Suprapubic skin (tissue), 4 donors: ENCODE measurements around the gene ZNF320.
"Not testable (repeated sequence)": the region's sequence is repeated elsewhere in the genome, so short reads cannot be mapped to it uniquely, and the experiment has no call there.

Experiments used
- EP300 ChIP-seq: sonication (generic); formaldehyde crosslinking; IDR thresholded peaks from one replicate; pipeline ENCODE4 v1.6.1; 2017; ENCODE audit warnings: antibody characterized with exemption
- POLR2A ChIP-seq, 2 donors: fragments of 450-650 bp; IDR thresholded peaks; one replicate each; pipeline ENCODE4 v1.6.1; 2017; ENCODE audit warnings: antibody characterized with exemption in 2 of 2, mild to moderate bottlenecking in 2 of 2, moderate library complexity in 2 of 2
- POLR2AphosphoS5 ChIP-seq, 3 donors: sonication (generic); formaldehyde crosslinking; IDR thresholded peaks; one replicate each; pipeline ENCODE4 v1.6.1; 2017; ENCODE audit warnings: antibody characterized with exemption in 3 of 3
- TF ChIP-seq, protein P1 (sequence below), 2 donors: fragments of 200-600 bp in 1 of 2; fragments of 450-650 bp in 1 of 2; sonication (generic) in 1 of 2; IDR thresholded peaks; one replicate each; pipeline ENCODE4 v1.5.1; 2016 to 2019; ENCODE audit warnings: antibody characterized with exemption in 2 of 2, mild to moderate bottlenecking in 1 of 2, moderate library complexity in 1 of 2

GRCh38 chr19:52872996-52873395 is 24.4 kb downstream of the ZNF320 start:
- TF ChIP-seq, protein P1, sequence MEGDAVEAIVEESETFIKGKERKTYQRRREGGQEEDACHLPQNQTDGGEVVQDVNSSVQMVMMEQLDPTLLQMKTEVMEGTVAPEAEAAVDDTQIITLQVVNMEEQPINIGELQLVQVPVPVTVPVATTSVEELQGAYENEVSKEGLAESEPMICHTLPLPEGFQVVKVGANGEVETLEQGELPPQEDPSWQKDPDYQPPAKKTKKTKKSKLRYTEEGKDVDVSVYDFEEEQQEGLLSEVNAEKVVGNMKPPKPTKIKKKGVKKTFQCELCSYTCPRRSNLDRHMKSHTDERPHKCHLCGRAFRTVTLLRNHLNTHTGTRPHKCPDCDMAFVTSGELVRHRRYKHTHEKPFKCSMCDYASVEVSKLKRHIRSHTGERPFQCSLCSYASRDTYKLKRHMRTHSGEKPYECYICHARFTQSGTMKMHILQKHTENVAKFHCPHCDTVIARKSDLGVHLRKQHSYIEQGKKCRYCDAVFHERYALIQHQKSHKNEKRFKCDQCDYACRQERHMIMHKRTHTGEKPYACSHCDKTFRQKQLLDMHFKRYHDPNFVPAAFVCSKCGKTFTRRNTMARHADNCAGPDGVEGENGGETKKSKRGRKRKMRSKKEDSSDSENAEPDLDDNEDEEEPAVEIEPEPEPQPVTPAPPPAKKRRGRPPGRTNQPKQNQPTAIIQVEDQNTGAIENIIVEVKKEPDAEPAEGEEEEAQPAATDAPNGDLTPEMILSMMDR (IDR thresholded peaks at IDR 0.05) = not testable (repeated sequence)
- TF ChIP-seq POLR2A (IDR thresholded peaks at IDR 0.05); POLR2AphosphoS5 (IDR thresholded peaks at IDR 0.05); EP300: not testable (repeated sequence)
